SK-N-SH (cell line): ENCODE results near the gene SLAIN1. TPM values are rescaled to one million over a fixed set of nuclear protein-coding genes. Genes with fewer than 3 reads are reported as not detected.

Source experiments
- CTCF ChIA-PET: fragments of 300-600, 350-600 bp; formaldehyde crosslinking; extraction: SDS; loops from one replicate; lab custom pipeline; 2021; lab: Yijun Ruan, JAX
- POLR2A ChIA-PET: fragments of 350-600 bp; sonication (Branson Sonifier 250); formaldehyde crosslinking; extraction: SDS; loops from one replicate; lab custom pipeline; 2020; ENCODE audit warnings: antibody characterized with exemption, inconsistent platforms; lab: Yijun Ruan, JAX
- DNase-seq: peaks from one replicate; pipeline ENCODE4 v3.0.0; 2012
- H2AFZ ChIP-seq: fragments of 200-600 bp; sonication (generic); 2 replicates; pipeline ENCODE4 v1.8.1; 2016; ENCODE audit warnings: antibody characterized with exemption, mild to moderate bottlenecking, low read depth
- H3F3A ChIP-seq: fragments of 200-600 bp; sonication (generic); replicated peaks from 2 replicates; pipeline ENCODE3; 2016; ENCODE audit warnings: antibody characterized with exemption, mild to moderate bottlenecking; ENCODE audit not compliant: insufficient read depth
- H3K27ac ChIP-seq, 2 experiments: fragments of 200-500 bp in 1 of 2; fragments of 200-600 bp in 1 of 2; sonication (Bioruptor generic) in 1 of 2; sonication (generic), shearing (Covaris generic) in 1 of 2; 2 replicates each; pipeline versions ENCODE4 v1.5.1 to v1.6.1; 2014 to 2016; ENCODE audit warnings: low read depth in 2 of 2, inconsistent platforms in 1 of 2, low read length in 1 of 2, mild to moderate bottlenecking in 1 of 2, mixed read lengths in 1 of 2
- H3K27me3 ChIP-seq: fragments of 200-600 bp; sonication (generic), shearing (Covaris generic); 2 replicates; pipeline ENCODE4 v1.6.1; 2016; ENCODE audit warnings: mixed run types; ENCODE audit not compliant: insufficient read depth
- H3K36me3 ChIP-seq, 2 experiments: fragments of 200-500 bp in 1 of 2; fragments of 200-600 bp in 1 of 2; sonication (Bioruptor generic) in 1 of 2; sonication (generic) in 1 of 2; replicated peaks in 1 of 2; 2 replicates each; pipeline versions ENCODE3 to v1.5.1; 2014 to 2016; ENCODE audit warnings: low read length in 1 of 2, mild to moderate bottlenecking in 1 of 2; ENCODE audit not compliant: insufficient read depth in 2 of 2, control insufficient read depth in 1 of 2
- H3K4me1 ChIP-seq, 2 experiments: fragments of 200-500 bp in 1 of 2; fragments of 200-600 bp in 1 of 2; sonication (Bioruptor generic) in 1 of 2; sonication (generic), shearing (Covaris generic) in 1 of 2; 2 replicates each; pipeline versions ENCODE4 v1.5.1 to v1.6.1; 2014 to 2016; ENCODE audit warnings: low read depth in 1 of 2, low read length in 1 of 2, mixed run types in 1 of 2; ENCODE audit not compliant: insufficient read depth in 2 of 2, control insufficient read depth in 1 of 2
- H3K4me2 ChIP-seq: fragments of 200-600 bp; sonication (generic), shearing (Covaris generic); 2 replicates; pipeline ENCODE4 v1.6.1; 2017; ENCODE audit warnings: mixed run types
- H3K4me3 ChIP-seq, 2 experiments: fragments of 200-500 bp in 1 of 2; fragments of 200-600 bp in 1 of 2; sonication (Bioruptor generic) in 1 of 2; sonication (generic), shearing (Covaris generic) in 1 of 2; 2 replicates each; pipeline versions ENCODE4 v1.5.1 to v1.8.1; 2014 to 2016; ENCODE audit warnings: low read depth in 2 of 2, inconsistent platforms in 1 of 2, low read length in 1 of 2, mild to moderate bottlenecking in 1 of 2, mixed read lengths in 1 of 2, moderate library complexity in 1 of 2
- H3K79me2 ChIP-seq: fragments of 200-600 bp; sonication (generic); 2 replicates; pipeline ENCODE4 v1.8.1; 2017; ENCODE audit warnings: mild to moderate bottlenecking; ENCODE audit not compliant: insufficient read depth
- H3K9ac ChIP-seq: fragments of 200-600 bp; sonication (generic); 2 replicates; pipeline ENCODE4 v1.6.1; 2017; ENCODE audit warnings: mixed run types
- H3K9me2 ChIP-seq: fragments of 200-600 bp; sonication (generic); 2 replicates; pipeline ENCODE4 v1.6.1; 2017; ENCODE audit warnings: mixed run types
- H3K9me3 ChIP-seq: fragments of 200-600 bp; sonication (generic); 2 replicates; pipeline ENCODE4 v1.6.1; 2017; ENCODE audit warnings: mixed run types, mild to moderate bottlenecking, moderate library complexity
- H4K20me1 ChIP-seq: fragments of 200-600 bp; sonication (generic); 2 replicates; pipeline ENCODE4 v1.6.1; 2017; ENCODE audit warnings: mild to moderate bottlenecking, mixed run types; ENCODE audit not compliant: insufficient read depth
- CHD2 ChIP-seq: fragments of 150-350 bp; IDR thresholded peaks from 2 replicates; pipeline ENCODE4 v1.6.1; 2018; ENCODE audit warnings: low read length; ENCODE audit not compliant: partially characterized antibody
- EZH2phosphoT487 ChIP-seq: fragments of 200-600 bp; sonication (generic); IDR thresholded peaks from 2 replicates; pipeline ENCODE4 v1.6.1; 2017; ENCODE audit warnings: low read depth, mixed run types, mild to moderate bottlenecking, antibody characterized with exemption, moderate library complexity, borderline replicate concordance
- FOSL2 ChIP-seq: IDR thresholded peaks from 2 replicates; pipeline ENCODE4 v1.4.0; 2012; ENCODE audit warnings: low read depth, mild to moderate bottlenecking, moderate library complexity, borderline replicate concordance
- JUND ChIP-seq: IDR thresholded peaks from 2 replicates; pipeline ENCODE4 v1.4.0; 2012
- NFIC ChIP-seq: IDR thresholded peaks from 2 replicates; pipeline ENCODE4 v1.4.0; 2012; ENCODE audit warnings: borderline replicate concordance
- RAD21 ChIP-seq: IDR thresholded peaks from 2 replicates; pipeline ENCODE4 v1.6.1; 2012; ENCODE audit warnings: mild to moderate bottlenecking, low read length
- RFX5 ChIP-seq: IDR thresholded peaks from 2 replicates; pipeline ENCODE4 v1.6.1; 2012; ENCODE audit warnings: mild to moderate bottlenecking, improper control_type of control experiment, low read length
- RXRA ChIP-seq: IDR thresholded peaks from 2 replicates; pipeline ENCODE4 v1.4.0; 2012; ENCODE audit warnings: low read depth, mild to moderate bottlenecking, borderline replicate concordance
- SIN3A ChIP-seq: IDR thresholded peaks from 2 replicates; pipeline ENCODE4 v1.6.1; 2012; ENCODE audit warnings: low read depth, mild to moderate bottlenecking, low read length, moderate library complexity, borderline replicate concordance
- TAF1 ChIP-seq: IDR thresholded peaks from 2 replicates; pipeline ENCODE4 v1.6.1; 2012; ENCODE audit warnings: low read depth, mild to moderate bottlenecking, low read length, moderate library complexity, borderline replicate concordance
- YY1 ChIP-seq: IDR thresholded peaks from 2 replicates; pipeline ENCODE4 v1.4.0; 2012; ENCODE audit warnings: low read depth, mild to moderate bottlenecking
- WGBS: methylation state at CpG from one replicate; pipeline ENCODE4 v1.1.6; 2017; ENCODE audit warnings: low lambda C conversion rate; 5-methylcytosine and 5-hydroxymethylcytosine counted together
- polyA plus RNA-seq, 3 experiments: library from polyadenylated mRNA; depleted of rRNA; stranded (reverse); fragments of >200 nt; gene quantifications; 2 replicates each; pipeline ENCODE4 v1.2.3, GENCODE V29; 2012
- TF ChIP-seq, protein P1 (sequence below): IDR thresholded peaks from 2 replicates; pipeline ENCODE4 v1.4.0; 2012; ENCODE audit warnings: low read depth, borderline replicate concordance
- TF ChIP-seq, protein P2 (sequence below): IDR thresholded peaks from 2 replicates; pipeline ENCODE4 v1.4.0; 2012; ENCODE audit warnings: low read depth, borderline replicate concordance
- TF ChIP-seq, protein P3 (sequence below): IDR thresholded peaks from 2 replicates; pipeline ENCODE4 v1.6.1; 2012; ENCODE audit warnings: mild to moderate bottlenecking, low read depth, low read length, moderate library complexity

Gene SLAIN1
- polyA plus RNA-seq, 1 of the 3 experiments (the other 2 are of a cell fraction), result 1.6 TPM

- POLR2A ChIA-PET, result no interaction called here
- Histone ChIP-seq H3K9ac (no peak overlapping the region), H3K27me3 (no peaks in the 10 kb centered on the region), H3K9me3 (no peaks in the 10 kb centered on the region), H3K27ac (no peak overlapping the region), H3K4me2 (no peak overlapping the region), H3K79me2 (no peaks in the 10 kb centered on the region), H3K36me3 (no peaks in the 10 kb centered on the region), H3K4me1 (no peaks in the 10 kb centered on the region), H3F3A (no peaks in the 10 kb centered on the region), H2AFZ (no peak overlapping the region), H3K9me2 (no peaks in the 10 kb centered on the region), H3K4me3 (no peak overlapping the region), H4K20me1 (no peaks in the 10 kb centered on the region)
- no peak for DNase-seq
- no peak for TF ChIP-seq TAF1
- TF ChIP-seq EZH2phosphoT487, result no peak
- TF ChIP-seq, protein P1, sequence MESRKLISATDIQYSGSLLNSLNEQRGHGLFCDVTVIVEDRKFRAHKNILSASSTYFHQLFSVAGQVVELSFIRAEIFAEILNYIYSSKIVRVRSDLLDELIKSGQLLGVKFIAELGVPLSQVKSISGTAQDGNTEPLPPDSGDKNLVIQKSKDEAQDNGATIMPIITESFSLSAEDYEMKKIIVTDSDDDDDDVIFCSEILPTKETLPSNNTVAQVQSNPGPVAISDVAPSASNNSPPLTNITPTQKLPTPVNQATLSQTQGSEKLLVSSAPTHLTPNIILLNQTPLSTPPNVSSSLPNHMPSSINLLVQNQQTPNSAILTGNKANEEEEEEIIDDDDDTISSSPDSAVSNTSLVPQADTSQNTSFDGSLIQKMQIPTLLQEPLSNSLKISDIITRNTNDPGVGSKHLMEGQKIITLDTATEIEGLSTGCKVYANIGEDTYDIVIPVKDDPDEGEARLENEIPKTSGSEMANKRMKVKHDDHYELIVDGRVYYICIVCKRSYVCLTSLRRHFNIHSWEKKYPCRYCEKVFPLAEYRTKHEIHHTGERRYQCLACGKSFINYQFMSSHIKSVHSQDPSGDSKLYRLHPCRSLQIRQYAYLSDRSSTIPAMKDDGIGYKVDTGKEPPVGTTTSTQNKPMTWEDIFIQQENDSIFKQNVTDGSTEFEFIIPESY, result no peak
- no peak for TF ChIP-seq RAD21
- TF ChIP-seq, protein P2, sequence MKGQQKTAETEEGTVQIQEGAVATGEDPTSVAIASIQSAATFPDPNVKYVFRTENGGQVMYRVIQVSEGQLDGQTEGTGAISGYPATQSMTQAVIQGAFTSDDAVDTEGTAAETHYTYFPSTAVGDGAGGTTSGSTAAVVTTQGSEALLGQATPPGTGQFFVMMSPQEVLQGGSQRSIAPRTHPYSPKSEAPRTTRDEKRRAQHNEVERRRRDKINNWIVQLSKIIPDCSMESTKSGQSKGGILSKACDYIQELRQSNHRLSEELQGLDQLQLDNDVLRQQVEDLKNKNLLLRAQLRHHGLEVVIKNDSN, result no peak
- TF ChIP-seq YY1, result no peak
- TF ChIP-seq, protein P3, sequence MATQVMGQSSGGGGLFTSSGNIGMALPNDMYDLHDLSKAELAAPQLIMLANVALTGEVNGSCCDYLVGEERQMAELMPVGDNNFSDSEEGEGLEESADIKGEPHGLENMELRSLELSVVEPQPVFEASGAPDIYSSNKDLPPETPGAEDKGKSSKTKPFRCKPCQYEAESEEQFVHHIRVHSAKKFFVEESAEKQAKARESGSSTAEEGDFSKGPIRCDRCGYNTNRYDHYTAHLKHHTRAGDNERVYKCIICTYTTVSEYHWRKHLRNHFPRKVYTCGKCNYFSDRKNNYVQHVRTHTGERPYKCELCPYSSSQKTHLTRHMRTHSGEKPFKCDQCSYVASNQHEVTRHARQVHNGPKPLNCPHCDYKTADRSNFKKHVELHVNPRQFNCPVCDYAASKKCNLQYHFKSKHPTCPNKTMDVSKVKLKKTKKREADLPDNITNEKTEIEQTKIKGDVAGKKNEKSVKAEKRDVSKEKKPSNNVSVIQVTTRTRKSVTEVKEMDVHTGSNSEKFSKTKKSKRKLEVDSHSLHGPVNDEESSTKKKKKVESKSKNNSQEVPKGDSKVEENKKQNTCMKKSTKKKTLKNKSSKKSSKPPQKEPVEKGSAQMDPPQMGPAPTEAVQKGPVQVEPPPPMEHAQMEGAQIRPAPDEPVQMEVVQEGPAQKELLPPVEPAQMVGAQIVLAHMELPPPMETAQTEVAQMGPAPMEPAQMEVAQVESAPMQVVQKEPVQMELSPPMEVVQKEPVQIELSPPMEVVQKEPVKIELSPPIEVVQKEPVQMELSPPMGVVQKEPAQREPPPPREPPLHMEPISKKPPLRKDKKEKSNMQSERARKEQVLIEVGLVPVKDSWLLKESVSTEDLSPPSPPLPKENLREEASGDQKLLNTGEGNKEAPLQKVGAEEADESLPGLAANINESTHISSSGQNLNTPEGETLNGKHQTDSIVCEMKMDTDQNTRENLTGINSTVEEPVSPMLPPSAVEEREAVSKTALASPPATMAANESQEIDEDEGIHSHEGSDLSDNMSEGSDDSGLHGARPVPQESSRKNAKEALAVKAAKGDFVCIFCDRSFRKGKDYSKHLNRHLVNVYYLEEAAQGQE, result no peak
- TF ChIP-seq CHD2, result no peak
- CTCF ChIA-PET, result interaction anchor here (1.8 to 2.1 kb wide), 2 partner anchors 16 to 175 kb away, joined by 4 to 7 read pairs; no protein-coding TSS in a partner anchor
- WGBS, result 44% methylated on average over 5 of the region's 5 CpGs
These were observed 69.9 kb downstream of the SLAIN1 start for GRCh38 chr13:77767413-77767812.

- WGBS, result 27% methylated on average over 1 of the region's 1 CpG
- Histone ChIP-seq H3K4me3 (no peak overlapping the region), H3K9me2 (no peaks in the 10 kb centered on the region), H3K27ac (no peak overlapping the region), H3F3A (no peaks in the 10 kb centered on the region), H2AFZ (no peak overlapping the region), H3K4me1 (no peaks in the 10 kb centered on the region), H3K27me3 (no peaks in the 10 kb centered on the region), H3K9me3 (no peaks in the 10 kb centered on the region), H3K79me2 (no peaks in the 10 kb centered on the region), H4K20me1 (no peaks in the 10 kb centered on the region), H3K4me2 (no peak overlapping the region), H3K36me3 (no peaks in the 10 kb centered on the region), H3K9ac (no peak overlapping the region)
- CTCF ChIA-PET, result interaction anchor here (1.0 to 3.3 kb wide), 4 partner anchors 17 to 361 kb away, joined by 3 to 23 read pairs (median 4); no protein-coding TSS in a partner anchor
- TF ChIP-seq RAD21, result no peak
- TF ChIP-seq YY1, result no peak
- TF ChIP-seq NFIC, result no peak
- no peak for TF ChIP-seq JUND
- TF ChIP-seq, protein P2, result no peak
- no peak for TF ChIP-seq RXRA
- TF ChIP-seq SIN3A, result no peak
- TF ChIP-seq FOSL2, result no peak
- no peak for TF ChIP-seq EZH2phosphoT487
- no peak for TF ChIP-seq RFX5
- POLR2A ChIA-PET, result no interaction called here
- no peak for DNase-seq
These were observed 76.7 kb downstream of the SLAIN1 start for GRCh38 chr13:77774181-77774580.
